PC-3 (cell line): ENCODE data around the gene RPLP2. TPM values are rescaled to one million over a fixed set of nuclear protein-coding genes. Genes with fewer than 3 reads are reported as not detected.

ENCODE experiments used
- ATAC-seq: fragments of 200-7000 bp; cut with Tn5 transposase; 2 replicates; pipeline ENCODE4 v1.9.1; 2020; ENCODE audit warnings: mild to moderate bottlenecking, moderate library complexity
- BruUV-seq: library from RNA; stranded (reverse); fragments of 400-500 nt; replicated peaks from 2 replicates; lab custom pipeline; 2021; lab: Mats Ljungman, UMichigan
- CTCF ChIA-PET: fragments of 300-600 bp; sonication (Branson Sonifier 250); formaldehyde crosslinking; loops from one replicate; lab custom pipeline; 2022; ENCODE audit warnings: antibody characterized with exemption; lab: Charles Lee
- POLR2A ChIA-PET: fragments of 300-600 bp; sonication (Branson Sonifier 250); formaldehyde crosslinking; loops from one replicate; lab custom pipeline; 2022; ENCODE audit warnings: antibody characterized with exemption; ENCODE audit not compliant: unreplicated experiment; lab: Charles Lee
- DNase-seq: peaks from one replicate; pipeline ENCODE4 v3.0.0-alpha.2; 2015
- H2AFZ ChIP-seq: fragments of 300-600 bp; sonication (generic); 2 replicates; pipeline ENCODE4 v1.6.0; 2016; ENCODE audit warnings: antibody characterized with exemption, low read length
- H3F3A ChIP-seq: fragments of 300-600 bp; sonication (generic); one replicate; pipeline ENCODE4 v1.6.0; 2017; ENCODE audit warnings: antibody characterized with exemption, low read length, control low read depth, mild to moderate bottlenecking; ENCODE audit not compliant: unreplicated experiment
- H3K27ac ChIP-seq: fragments of 300-600 bp; sonication (generic); 2 replicates; pipeline ENCODE4 v1.5.1; 2016; ENCODE audit warnings: mild to moderate bottlenecking, low read length
- H3K27me3 ChIP-seq: fragments of 300-600 bp; sonication (generic); 2 replicates; pipeline ENCODE4 v1.6.1; 2016; ENCODE audit warnings: low read length, mixed read lengths
- H3K36me3 ChIP-seq: fragments of 300-600 bp; sonication (generic); 2 replicates; pipeline ENCODE4 v1.6.1; 2016; ENCODE audit warnings: low read depth, mixed run types, low read length, mixed read lengths
- H3K4me1 ChIP-seq: fragments of 300-600 bp; sonication (generic); 2 replicates; pipeline ENCODE4 v1.5.1; 2016; ENCODE audit warnings: low read length; ENCODE audit not compliant: insufficient read depth
- H3K4me2 ChIP-seq: fragments of 300-600 bp; sonication (generic); 2 replicates; pipeline ENCODE4 v1.6.0; 2016; ENCODE audit warnings: low read length
- H3K4me3 ChIP-seq: fragments of 300-600 bp; sonication (generic); 2 replicates; pipeline ENCODE4 v1.5.1; 2016; ENCODE audit warnings: mild to moderate bottlenecking, low read length, mixed read lengths
- H3K79me2 ChIP-seq: fragments of 300-600 bp; sonication (generic); 2 replicates; pipeline ENCODE4 v1.6.1; 2017; ENCODE audit warnings: low read length, mixed read lengths
- H3K9ac ChIP-seq: fragments of 300-600 bp; sonication (generic); 2 replicates; pipeline ENCODE4 v1.6.0; 2016; ENCODE audit warnings: mild to moderate bottlenecking, low read length
- H3K9me2 ChIP-seq: fragments of 300-600 bp; sonication (generic); replicated peaks from 2 replicates; pipeline ENCODE4 v1.6.1; 2016; ENCODE audit warnings: mixed run types, low read length, mixed read lengths
- H3K9me3 ChIP-seq: fragments of 300-600 bp; sonication (generic); 2 replicates; pipeline ENCODE4 v1.6.1; 2016; ENCODE audit warnings: low read length, mixed read lengths
- H4K20me1 ChIP-seq: fragments of 300-600 bp; sonication (generic); 2 replicates; pipeline ENCODE4 v1.6.1; 2016; ENCODE audit warnings: low read length, mixed read lengths
- EZH2 ChIP-seq: fragments of 300-600 bp; sonication (generic); IDR thresholded peaks from one replicate; pipeline ENCODE4 v1.6.1; 2017; ENCODE audit warnings: antibody characterized with exemption, mild to moderate bottlenecking, low read length; ENCODE audit not compliant: unreplicated experiment
- EZH2phosphoT487 ChIP-seq: fragments of 300-600 bp; sonication (generic); IDR thresholded peaks from 2 replicates; pipeline ENCODE4 v1.6.1; 2018; ENCODE audit warnings: mild to moderate bottlenecking, antibody characterized with exemption, low read length, borderline replicate concordance
- intact Hi-C: fragments of 100-400 bp; cut with micrococcal nuclease; formaldehyde crosslinking; loops from 2 replicates; pipeline ENCODE4 v1.9.0; 2023
- total RNA-seq: library from RNA; depleted of rRNA; stranded (reverse); fragments of >200 nt; gene quantifications from 2 replicates; pipeline ENCODE4 v1.2.3, GENCODE V29; 2014
- TF ChIP-seq, protein P1 (sequence below): fragments of 300-600 bp; sonication (generic); conservative IDR thresholded peaks from 2 replicates; pipeline ENCODE4 v1.5.1; 2017; ENCODE audit warnings: antibody characterized with exemption, low read depth, mild to moderate bottlenecking, low read length

Gene RPLP2
- total RNA-seq, 1 experiment from 2014 or later: 897 TPM

DNA sequence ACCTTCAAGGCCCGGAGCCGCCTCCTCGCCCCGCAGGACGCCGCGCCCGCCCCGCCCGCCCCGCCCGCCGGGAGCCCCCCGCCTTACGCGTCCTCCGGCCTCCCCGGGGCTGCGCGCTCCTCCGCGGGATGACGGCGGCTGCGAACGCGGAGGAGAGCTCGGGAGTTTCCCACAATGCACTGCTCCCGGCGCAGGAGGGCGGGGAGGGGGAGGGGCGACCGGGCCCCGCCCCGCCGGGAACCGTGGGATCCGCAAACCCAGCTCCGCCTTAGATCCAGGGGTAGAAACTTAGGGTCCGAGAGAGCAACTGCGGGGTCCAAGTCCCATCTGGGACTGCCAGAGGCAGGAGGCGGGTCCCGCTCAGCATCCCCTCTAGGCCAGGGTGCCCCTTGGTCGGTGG is 19.8 kb upstream of the RPLP2 start, which contains the start of gene CEND1:
TSS of gene CEND1 (minus strand) at position 148 of the 400 bp plus-strand sequence. CDS start 1,514 bp downstream, outside the sequence.
- no TSS peak for BruUV-seq
- H2AFZ ChIP-seq: no peak within 1 kb of the TSS
- H3K9me2 ChIP-seq: no peaks in the 10 kb centered on the region
- no peaks in the 10 kb centered on the region for H3K9me3 ChIP-seq
- no peak within 1 kb of the TSS for H3K27ac ChIP-seq
- intact Hi-C loops: no loop called here
- no peak within 1 kb of the TSS for H3K4me2 ChIP-seq
- H3K79me2 ChIP-seq: no peaks in the 10 kb centered on the region
- peak; percentile 18 for ATAC-seq
- TF ChIP-seq, protein P1, sequence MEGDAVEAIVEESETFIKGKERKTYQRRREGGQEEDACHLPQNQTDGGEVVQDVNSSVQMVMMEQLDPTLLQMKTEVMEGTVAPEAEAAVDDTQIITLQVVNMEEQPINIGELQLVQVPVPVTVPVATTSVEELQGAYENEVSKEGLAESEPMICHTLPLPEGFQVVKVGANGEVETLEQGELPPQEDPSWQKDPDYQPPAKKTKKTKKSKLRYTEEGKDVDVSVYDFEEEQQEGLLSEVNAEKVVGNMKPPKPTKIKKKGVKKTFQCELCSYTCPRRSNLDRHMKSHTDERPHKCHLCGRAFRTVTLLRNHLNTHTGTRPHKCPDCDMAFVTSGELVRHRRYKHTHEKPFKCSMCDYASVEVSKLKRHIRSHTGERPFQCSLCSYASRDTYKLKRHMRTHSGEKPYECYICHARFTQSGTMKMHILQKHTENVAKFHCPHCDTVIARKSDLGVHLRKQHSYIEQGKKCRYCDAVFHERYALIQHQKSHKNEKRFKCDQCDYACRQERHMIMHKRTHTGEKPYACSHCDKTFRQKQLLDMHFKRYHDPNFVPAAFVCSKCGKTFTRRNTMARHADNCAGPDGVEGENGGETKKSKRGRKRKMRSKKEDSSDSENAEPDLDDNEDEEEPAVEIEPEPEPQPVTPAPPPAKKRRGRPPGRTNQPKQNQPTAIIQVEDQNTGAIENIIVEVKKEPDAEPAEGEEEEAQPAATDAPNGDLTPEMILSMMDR: no peak
- no peak for TF ChIP-seq EZH2
- no peak for TF ChIP-seq EZH2phosphoT487
- no peaks in the 10 kb centered on the region for H3K27me3 ChIP-seq
- ChIA-PET POLR2A (no interaction called here), CTCF (no interaction called here)
- H3K9ac ChIP-seq: no peak within 1 kb of the TSS
- H4K20me1 ChIP-seq: no peaks in the 10 kb centered on the region
- H3K36me3 ChIP-seq: no peaks in the 10 kb centered on the region; the same call in 1 of the 2 replicates
- no peak for DNase-seq
- no peak within 1 kb of the TSS for H3K4me3 ChIP-seq
- no peaks in the 10 kb centered on the region for H3F3A ChIP-seq
- 0 out of 2 replicates have a peak, but pooled peaks cover under 1% of the 10 kb centered on the region for H3K4me1 ChIP-seq

DNA sequence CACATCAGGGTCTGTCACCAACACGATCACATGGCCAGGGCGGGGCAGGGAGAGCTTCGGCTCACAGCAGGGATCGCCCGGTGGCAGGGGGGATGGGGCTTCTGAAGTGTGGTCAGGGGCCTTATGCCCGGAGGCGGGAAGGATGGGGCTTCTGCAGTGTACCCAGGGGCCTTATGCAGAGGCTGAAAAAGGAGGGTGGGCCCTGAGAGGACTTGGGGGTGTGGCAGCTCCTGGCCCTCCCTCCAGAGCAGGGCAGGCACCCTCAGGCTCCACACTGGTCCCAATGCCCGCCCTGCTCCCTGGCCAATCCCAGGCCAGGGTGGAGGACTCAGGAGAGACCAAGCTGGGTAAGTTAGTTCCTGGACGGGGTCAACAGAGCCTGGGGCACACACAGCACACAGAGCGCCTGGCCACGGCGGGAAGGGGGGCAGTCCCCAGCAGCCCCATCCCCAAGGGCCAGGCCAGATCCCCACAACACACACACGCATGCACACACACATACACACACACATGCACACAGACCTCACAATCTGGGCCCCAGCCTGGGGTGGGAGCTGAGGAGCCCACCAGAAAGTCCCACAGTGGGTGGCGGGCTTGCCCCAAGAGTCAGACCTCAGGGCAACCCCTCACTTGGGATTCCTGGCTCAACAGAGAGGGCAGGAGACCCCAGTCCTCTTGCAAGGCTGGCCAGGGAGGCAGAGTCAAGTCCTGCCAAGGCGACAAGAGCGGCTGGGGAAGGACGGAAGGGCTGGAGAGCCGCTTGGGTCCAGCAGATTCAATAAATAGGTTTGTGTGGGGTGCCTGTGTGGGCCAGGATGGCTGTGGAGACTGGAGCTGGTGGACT is 18.8 kb upstream of the RPLP2 start:
- BruUV-seq: TSS peak; percentile 31
- POLR2A ChIA-PET: interaction anchor here (0.5 to 0.6 kb wide), 2 partner anchors 28 to 490 kb away, joined by 4 to 11 read pairs; no protein-coding TSS in a partner anchor
- Histone ChIP-seq H3F3A (no peaks in the 10 kb centered on the region), H3K4me2 (no peak overlapping the region), H3K4me3 (no peak overlapping the region), H3K36me3 (no peaks in the 10 kb centered on the region; the same call in 1 of the 2 replicates), H3K4me1 (0 out of 2 replicates have a peak, but pooled peaks cover 10% of the 10 kb centered on the region), H3K9me3 (no peaks in the 10 kb centered on the region), H3K27ac (no peak overlapping the region), H3K9ac (no peak overlapping the region), H3K9me2 (no peaks in the 10 kb centered on the region), H3K79me2 (peaks cover 9% of the 10 kb centered on the region), H4K20me1 (no peaks in the 10 kb centered on the region), H3K27me3 (no peaks in the 10 kb centered on the region), H2AFZ (no peak overlapping the region)
- CTCF ChIA-PET: interaction anchor here (0.6 kb wide), 1 partner anchor 1042 kb away, joined by 14 read pairs; no protein-coding TSS in a partner anchor
- ATAC-seq (peak; percentile 31), DNase-seq (no peak)
- TF ChIP-seq EZH2 (no peak), EZH2phosphoT487 (no peak)
- TF ChIP-seq, protein P1: no peak
- intact Hi-C loops: no loop called here
